ENCODE data around the gene CHTF18.
"Not testable (repeated sequence)": the region's sequence is repeated elsewhere in the genome, so short reads cannot be mapped to it uniquely, and the experiment has no call there.

Gene CHTF18

DNA sequence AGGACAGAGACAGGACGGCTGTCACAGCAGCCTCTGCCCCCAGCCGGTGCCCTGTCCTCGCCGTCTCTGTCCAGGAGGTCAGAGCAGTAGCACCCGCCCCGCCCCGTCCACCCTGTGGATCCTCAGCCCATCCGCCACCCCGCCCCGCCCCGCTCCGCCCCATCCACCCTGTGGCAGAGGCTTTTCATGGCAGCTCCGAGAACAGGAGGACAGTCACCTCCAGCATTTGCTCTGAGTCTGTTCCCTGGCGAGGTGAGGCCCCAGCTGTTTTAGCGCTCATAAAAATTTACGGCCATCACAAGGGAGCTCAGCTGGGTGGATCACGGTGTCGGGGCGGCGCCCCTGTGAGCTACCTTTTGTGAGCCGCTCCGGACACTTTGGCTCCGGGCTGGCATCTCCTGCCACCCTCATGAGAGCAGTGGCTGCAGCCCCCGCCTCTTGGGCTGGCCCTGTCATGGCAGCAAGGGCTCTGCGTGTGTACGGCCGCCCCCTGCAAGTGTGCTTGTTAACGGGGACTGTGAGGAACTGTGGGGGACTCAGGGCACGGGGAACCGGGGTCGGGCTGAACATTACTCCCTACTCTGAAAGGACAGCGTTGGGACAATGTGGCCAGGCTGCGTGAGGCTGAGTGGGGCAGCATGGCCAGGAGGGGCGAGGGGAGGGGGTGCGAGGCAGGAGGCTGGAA is 44.4 kb downstream of the CHTF18 start:
- no peak for DNase-seq

DNA sequence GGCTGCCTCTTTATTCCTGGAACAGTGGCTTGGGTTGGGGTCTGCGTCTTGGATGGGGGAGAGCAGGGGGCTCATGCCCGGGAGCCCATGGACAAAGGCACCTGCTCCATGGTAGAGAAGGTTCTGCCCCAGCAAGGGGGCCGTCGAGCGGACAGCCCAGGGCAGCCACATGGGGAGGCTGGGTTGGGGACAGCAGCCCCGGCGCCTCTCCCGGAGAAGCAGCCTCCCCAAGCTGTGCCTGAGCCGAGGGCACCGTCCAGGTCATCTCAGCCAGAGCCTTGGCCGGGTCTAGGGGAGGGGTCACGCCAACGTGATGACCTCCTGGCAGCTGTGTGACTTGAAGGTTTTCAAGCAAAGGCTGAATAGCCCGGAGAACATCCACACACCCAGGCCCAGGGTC is 45.0 kb downstream of the CHTF18 start:
- DNase-seq = no peak

DNA sequence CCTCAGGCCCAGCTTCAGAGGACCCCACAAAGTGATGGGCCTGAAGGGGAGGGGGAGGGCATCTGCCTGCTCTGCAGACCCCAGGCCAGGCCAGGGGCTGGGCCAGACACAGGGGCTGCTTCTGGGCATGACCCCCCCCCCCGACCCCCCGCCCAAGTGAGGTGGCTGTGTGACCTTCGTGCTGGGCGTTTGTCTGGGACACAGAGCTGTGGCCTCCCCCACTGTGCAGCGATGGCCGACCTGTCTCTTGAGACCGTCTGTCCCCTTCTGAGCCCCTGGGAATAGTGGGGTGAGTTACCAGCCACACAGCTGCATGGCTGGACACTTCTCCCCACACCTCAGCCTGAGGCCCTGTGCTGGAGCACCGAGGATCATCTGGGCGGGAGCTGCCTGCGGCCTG is 47.0 kb downstream of the CHTF18 start:
- DNase-seq = no peak

DNA sequence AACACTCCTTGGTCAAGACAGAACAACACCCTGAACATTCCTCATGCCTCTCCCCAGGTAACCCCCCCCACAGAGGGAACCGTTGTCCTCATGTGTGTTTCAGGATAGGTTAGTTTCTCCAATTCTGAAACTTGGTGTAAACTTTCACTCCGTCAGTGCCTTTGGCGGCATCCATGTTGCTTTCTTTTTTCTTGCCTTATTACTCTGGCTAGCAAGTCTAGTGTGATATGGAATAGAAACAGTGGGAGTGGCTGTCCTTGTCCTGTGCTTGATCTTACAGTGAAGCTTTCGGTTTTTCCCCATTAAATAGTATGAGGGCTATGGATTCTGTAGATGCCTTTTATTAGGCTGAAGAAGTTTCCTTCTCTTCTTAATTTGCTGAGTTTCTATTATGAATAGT is 47.8 kb downstream of the CHTF18 start:
- no peak for DNase-seq

DNA sequence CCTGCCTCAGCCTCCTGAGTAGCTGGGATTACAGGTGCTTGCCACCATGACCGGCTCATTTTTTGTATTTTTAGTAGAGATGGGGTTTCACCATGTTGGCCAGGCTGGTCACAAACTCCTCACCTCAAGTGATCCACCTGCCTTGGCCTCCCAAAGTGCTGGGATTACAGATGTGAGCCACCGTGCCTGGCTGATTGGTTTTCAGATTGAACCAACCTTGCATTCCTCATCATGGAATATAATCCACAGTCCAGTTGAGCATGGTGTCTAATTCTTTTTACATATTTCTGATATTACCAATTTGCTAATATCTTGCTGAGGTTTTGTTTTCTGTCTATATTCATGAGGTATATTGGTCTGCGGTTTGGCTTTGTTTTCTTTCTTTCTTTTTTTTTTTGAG is 48.4 kb downstream of the CHTF18 start:
- DNase-seq = not testable (repeated sequence)

DNA sequence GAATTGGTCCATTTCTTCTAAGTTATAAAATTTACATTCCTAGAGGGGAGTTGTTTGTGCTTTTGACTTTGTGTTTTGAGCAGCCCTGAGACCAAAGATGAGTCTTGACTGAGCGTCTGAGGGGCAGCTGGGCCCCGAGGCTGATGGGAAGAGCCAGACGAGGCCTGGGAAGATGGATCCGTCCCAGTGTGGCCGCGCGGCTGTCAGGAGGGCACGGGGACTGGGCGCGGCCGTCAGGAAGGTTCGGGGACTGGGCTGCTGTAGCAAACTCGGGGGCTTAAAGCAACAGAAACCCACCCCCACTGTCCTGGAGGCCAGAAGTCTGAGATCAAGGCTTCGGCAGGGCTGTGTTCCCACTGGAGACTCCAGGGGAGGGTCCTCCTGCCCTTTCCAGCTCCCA is 50.3 kb downstream of the CHTF18 start:
- no peak for DNase-seq

DNA sequence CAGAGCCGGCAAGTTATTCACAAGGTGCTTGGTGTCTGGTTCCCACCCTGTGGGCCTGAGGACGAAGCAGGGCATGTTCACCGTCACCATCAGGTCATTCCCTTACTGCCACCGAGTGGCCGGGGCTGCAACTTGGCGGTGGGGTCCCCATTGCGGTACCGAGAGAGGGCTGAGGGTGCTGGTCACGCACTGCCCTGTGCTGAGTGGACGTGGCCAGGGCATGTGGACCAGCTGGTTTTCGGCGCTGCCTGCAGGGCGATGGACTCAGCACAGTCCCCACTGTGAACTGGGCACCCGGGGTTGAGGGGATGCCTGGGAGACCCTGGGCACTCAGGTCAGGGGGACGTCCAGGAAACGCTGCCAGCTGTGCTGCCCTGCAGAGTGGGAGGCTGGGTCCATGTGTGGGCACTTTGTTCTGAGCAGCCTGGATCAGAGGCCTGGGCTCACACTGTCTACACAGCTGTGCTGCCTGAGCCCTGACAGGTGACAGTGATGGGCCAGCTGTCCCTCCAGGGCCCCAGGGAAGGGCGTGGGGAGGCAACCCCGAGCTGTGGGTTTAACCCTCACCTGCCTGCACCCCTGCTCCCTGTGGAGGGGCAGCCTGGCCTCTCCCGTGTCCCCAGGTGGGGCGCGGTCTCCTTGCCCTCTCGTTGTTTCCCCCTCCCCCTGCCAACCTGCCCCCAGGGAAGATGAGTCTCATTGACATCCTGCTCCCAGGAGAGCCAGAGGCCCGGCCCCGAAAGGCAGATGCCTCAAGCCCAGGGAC is 51.4 kb downstream of the CHTF18 start:
- no peak for DNase-seq

DNA sequence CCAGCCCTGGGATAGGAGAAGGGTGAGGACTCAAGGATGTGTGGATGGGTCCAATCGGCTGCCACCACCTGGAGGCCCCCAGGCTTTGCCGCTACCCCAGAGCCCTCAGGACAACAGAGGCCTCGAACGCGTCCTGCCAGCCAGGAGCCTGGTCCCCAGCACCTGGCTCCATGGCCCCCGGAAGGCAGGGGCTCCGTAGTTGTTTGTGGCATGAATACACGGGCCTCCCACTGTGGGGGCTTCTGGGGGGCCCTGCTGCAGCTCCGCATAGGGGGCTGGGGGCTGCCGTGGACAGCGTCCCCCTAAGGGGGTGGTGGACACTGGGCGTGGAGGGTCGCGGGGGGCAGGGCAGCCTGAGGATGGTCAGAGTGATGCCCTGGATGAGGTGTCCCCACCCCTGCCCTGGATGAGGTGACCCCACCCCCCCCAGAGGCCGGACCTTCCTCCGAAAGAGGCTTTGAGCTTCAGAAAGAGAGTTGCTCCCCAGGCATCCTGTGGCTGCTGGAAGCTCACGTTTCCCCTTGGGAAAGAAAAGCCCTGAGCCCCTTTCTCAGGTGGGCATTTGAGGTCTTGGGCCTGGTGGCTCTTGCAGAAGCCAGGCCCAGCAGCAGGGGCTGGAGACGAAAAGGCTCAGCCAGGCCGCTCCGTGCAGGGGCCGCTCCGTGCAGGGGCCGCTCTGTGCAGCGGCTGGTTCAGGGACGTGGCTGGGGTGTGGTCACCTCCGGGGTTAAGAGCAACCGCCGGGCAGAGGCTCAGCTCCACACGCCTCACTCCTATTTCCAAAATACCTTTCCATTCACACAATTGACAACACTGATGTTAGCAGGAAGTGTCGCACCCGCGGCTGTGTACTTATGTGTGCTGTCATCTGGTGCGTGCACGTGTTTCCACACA is 52.4 kb downstream of the CHTF18 start:
- DNase-seq = no peak

DNA sequence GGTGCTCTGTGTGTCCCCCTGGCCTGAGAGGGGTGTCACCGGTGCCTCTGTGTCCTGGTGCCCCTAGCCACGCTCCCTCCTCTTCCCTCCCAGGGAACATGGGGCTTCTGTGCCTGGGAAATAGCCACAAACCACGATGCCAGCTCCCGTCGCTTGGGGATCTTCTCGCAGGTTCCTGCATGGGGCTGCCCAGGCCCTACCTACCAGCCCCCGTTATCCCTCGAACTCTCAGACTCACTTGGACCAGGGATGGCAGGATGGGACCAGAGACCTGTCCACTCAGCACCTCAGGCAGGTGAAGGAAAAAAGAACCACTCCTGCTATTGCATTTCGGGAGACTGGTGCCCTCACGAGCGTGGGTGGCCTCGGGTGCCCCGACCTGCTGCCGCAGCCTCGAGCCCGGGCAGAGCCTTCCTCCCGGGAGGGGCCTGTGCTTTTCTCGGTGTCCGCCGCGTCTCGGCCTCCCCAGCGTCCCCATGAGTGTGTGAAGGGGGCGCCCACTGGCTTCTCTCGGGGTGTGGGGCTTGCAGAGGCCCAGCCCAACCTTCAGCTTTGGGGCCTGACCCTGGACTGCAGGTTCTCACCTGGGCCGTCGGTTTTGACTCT is 53.1 kb downstream of the CHTF18 start:
- DNase-seq = no peak

DNA sequence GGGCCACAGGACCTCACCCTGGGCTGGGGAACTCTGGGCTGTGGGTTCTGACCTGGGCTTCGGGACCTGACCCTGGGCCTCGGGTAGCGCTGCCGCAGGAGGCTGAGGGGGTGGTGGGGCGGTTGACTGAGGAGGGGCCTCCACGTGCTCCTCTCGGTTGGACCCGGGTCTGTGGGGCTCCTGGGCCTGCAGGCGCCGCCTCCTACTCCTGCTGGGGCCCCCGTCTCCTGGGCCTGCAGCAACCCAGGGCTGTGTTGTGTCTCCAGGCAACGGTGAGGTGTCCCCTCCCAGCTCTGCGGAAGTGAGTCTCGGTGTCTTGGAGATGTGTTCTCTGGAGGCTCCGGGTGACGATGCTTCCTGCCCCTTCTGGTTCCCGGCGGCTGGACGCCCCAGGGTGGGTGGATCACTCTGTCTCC is 53.6 kb downstream of the CHTF18 start:
- DNase-seq = no peak

DNA sequence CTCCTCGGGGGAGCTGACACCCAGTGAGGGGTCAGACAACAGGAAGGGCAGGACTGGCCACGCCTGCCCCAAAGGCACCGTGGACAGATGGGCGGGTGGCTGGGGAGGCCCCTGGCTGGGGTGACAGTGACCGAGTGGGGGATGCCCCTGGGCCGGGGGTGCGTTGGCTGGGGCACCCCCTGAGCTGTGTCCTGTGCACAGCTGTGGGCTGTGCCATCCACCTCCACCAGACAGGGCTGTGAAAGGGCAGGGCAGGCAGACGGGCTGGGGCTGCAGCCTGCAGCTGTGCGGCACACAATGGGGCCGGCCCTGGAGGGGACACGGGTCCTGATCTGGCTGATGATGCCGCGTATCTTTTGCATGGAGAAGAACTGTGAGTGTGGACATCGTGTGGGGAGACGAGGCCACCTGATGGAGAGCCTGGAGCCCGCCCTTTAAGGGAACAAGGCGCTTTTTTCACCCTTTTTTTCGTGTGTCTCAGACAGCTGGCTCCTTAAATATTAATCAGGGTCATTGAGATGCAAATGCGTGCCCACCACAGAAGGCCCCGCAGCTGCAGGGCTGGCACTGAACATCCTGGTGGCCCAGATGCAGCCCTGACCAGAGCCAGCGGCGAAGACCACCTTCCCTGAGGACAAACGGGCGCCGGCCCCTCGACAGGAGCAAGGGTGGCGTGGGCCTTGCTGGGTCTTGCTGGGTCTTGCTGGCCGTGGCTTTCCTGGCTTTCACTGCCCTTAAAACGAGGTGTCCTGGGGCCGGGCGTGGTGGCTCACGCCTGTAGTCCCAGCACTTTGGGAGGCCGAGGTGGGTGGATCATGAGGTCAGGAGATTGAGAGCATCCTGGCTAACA is 54.5 kb downstream of the CHTF18 start:
- DNase-seq = no peak

DNA sequence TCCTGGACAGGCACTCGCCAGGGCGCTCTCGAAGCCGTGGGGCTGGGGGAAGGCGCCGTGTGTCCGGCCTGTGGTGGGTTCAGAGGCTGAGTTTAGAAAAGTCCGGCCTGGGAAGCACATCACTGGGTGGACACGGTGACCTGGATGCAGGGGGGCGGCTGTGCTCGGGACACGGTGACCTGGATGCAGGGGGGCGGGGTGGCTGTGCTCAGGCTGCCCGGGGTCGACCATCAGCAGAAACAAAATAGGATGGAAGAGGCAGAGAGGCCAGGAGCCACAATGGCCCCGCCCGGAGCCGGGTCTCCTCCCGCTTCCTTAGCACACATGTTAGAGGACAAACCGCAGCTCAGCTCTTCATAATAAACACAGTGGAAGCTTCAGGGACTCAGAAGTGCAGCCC is 55.4 kb downstream of the CHTF18 start:
- no peak for DNase-seq

DNA sequence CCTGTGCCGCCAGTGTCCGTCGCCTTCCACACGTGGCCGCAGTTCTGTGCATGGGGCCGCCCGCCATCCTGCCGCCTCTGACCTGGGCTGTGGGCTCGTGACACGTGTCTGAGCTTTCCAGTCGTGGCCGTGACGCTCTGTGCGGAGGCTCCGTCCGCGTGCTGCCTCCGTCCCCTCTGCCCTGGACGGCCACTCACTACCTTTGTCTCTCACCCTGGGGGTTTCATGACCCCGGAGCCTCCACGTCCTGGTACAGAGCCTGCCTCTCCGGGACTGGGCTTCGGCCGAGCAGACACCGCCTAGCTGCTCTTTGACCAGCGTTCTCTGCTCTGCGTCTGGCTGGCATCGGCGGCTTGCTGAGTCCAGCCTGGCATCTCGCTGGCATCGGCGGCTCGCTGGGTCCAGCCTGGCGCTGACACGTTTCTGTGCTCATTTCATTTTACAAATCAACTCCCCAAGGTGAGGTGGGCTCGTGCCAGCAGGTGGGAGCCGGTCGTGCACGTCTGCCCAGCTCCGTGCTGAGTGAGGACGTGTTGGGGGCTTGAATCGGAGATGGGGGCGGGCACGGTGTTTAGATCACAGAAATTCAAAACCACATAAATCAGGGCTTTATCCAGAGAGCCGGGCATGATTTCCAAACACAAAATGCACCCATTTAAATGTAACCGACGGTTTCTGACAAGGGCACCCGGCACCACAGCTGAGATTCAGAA is 56.4 kb downstream of the CHTF18 start:
- no peak for DNase-seq

DNA sequence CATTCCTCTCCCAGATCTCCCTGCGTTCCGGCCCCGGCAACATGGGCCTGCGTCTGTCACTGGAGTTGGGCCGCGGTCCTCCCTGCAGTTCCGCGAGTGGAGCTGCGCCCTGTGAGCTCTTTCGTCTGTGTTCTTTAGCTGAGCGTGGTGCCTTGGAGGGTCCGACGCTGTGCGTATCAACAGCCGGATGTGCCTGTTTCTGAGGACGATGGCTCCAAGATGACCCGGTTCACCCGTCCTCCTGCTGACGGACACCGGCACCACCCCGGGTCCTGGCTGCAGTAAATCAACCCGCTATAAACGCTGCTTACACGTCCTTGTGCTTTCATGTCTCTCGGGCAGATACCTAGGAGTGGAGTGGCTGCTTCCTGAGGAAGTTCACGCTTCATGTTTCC is 56.9 kb downstream of the CHTF18 start:
- no peak for DNase-seq

DNA sequence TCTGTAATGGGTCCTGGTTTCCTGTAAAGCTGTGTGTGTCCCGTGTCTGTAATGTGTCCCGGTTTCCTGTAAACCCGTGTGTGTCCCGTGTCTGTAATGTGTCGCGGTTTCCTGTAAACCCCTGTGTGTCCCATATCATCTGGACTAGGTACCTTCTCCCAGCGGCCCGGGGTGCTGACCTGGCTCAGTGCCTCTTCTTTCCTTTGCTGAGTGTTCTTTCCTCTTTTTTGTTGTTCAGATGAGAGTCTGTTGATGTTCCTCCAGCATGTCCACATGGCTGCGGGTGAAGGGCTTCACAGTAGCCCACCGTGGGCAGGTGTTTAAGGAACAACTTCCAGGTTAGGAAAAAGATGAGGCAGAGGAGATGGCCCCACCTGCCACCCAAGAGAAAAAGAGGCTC is 58.7 kb downstream of the CHTF18 start:
- no peak for DNase-seq

All from activated T-cell treated with anti-CD3 and anti-CD28 coated beads for 4 hours (primary cell).